Neutrophil (primary cell): Measurements from ENCODE around the gene NTRK2.

Experiments used
- H3K27ac ChIP-seq: fragments of 200-600 bp; sonication (generic); 2 replicates; pipeline ENCODE4 v1.5.1; 2016; ENCODE audit warnings: mild to moderate bottlenecking, moderate library complexity
- H3K27me3 ChIP-seq: fragments of 200-600 bp; sonication (generic); 2 replicates; pipeline ENCODE4 v1.6.0; 2016; ENCODE audit warnings: mild to moderate bottlenecking
- H3K36me3 ChIP-seq: fragments of 200-600 bp; sonication (generic); 2 replicates; pipeline ENCODE4 v1.5.1; 2017
- H3K4me1 ChIP-seq, 2 experiments: fragments of 200-600 bp in 1 of 2; sonication (generic) in 1 of 2; 1 replicate in 1 of 2; 2 replicates in 1 of 2; pipeline versions ENCODE4 v1.5.1 to v1.6.1; 2013 to 2016; ENCODE audit warnings: low read depth in 1 of 2, low read length in 1 of 2, mild to moderate bottlenecking in 1 of 2, moderate library complexity in 1 of 2; ENCODE audit not compliant: control insufficient read depth in 1 of 2, insufficient read depth in 1 of 2
- H3K4me3 ChIP-seq, 2 experiments: fragments of 200-600 bp in 1 of 2; sonication (generic) in 1 of 2; 1 replicate in 1 of 2; 2 replicates in 1 of 2; pipeline ENCODE4 v1.5.1; 2013 to 2016; ENCODE audit warnings: low read depth in 1 of 2, low read length in 1 of 2, mild to moderate bottlenecking in 1 of 2, moderate library complexity in 1 of 2
- H3K9me3 ChIP-seq: fragments of 200-600 bp; sonication (generic); 2 replicates; pipeline ENCODE4 v1.5.1; 2016
- CTCF ChIP-seq: fragments of 200-600 bp; sonication (generic); IDR thresholded peaks from 2 replicates; pipeline ENCODE4 v1.5.1; 2016; ENCODE audit warnings: antibody characterized with exemption

NTRK2 gene

GRCh38 chr9:84992381-84992780 lies 322.9 kb downstream of the NTRK2 start:
- Histone ChIP-seq H3K9me3 (no peaks in the 10 kb centered on the region), H3K4me3 (no peak overlapping the region), H3K36me3 (no peaks in the 10 kb centered on the region), H3K27ac (no peak overlapping the region), H3K4me1 (peaks cover 0 to 8% of the 10 kb centered on the region in 2 experiments), H3K27me3 (no peaks in the 10 kb centered on the region)
- no peak for TF ChIP-seq CTCF

DNA sequence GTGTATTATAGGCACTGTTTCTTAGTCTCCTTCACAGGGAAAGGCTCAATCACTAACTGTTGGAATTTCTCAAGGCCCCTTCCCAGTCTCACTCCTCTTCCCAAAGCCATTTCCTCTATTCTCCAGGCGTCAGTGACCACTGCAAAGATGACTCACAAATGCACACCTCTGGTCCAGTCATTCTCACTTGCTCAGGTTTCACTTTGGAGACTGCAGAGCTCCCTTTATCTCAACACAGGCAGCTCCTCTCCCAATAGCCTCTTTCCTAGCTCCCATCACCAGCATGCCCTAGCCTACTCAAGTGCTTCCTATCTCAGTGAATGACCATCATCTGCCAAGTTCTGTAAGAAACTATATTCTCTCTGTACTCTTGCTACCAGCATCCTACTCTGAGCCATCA lies 323.6 kb downstream of the NTRK2 start:
- H3K9me3 ChIP-seq = no peaks in the 10 kb centered on the region
- H3K36me3 ChIP-seq = no peaks in the 10 kb centered on the region
- H3K4me3 ChIP-seq = no peak overlapping the region
- peaks cover 0 to 8% of the 10 kb centered on the region in 2 experiments for H3K4me1 ChIP-seq
- no peak overlapping the region for H3K27ac ChIP-seq
- no peak for TF ChIP-seq CTCF
- H3K27me3 ChIP-seq = no peaks in the 10 kb centered on the region

DNA sequence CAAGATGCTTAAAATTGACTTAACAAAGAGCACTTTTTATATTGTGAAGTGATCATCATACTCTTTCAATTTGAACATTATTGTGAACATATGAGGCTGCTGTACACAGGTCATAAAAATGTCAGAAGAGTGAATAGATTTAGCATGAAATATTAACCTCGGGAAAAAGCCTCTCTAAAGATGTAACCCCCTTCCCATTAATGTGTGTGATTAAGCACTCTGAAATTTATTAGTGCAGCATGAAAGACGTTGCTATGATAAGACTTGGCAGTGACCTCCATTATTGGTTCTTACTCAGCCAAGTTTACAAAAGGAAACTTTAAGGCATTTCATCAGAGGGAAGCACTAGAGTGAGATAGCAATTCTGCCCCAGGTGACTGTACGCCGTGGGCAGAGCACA lies 326.5 kb downstream of the NTRK2 start:
- no peak for TF ChIP-seq CTCF
- Histone ChIP-seq H3K36me3 (no peaks in the 10 kb centered on the region), H3K9me3 (no peaks in the 10 kb centered on the region), H3K4me3 (no peak overlapping the region), H3K27me3 (no peaks in the 10 kb centered on the region), H3K4me1 (no peaks in the 10 kb centered on the region), H3K27ac (no peak overlapping the region)

DNA sequence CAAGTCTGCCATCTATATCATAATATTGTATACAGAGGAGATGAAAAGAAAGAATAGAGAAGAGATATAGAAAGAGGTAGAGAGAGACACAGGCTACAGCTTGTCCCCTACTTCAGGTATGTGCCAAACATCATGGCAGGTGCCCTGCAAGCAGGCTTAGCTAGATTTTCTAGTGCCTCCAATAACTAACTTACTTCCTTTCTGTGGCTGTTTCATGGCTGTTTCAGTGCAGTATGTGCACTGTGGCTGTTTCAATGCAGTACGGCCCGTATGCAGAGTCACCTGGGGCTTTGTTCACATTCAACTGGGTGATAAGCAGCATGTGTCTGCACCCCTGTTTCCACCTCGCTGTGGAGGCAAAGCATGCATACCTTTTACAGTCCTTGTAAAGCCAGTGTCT lies 327.2 kb downstream of the NTRK2 start:
- H3K27me3 ChIP-seq = no peaks in the 10 kb centered on the region
- no peak overlapping the region for H3K27ac ChIP-seq
- H3K9me3 ChIP-seq = no peaks in the 10 kb centered on the region
- H3K36me3 ChIP-seq = no peaks in the 10 kb centered on the region
- H3K4me1 ChIP-seq = no peaks in the 10 kb centered on the region
- TF ChIP-seq CTCF = no peak
- H3K4me3 ChIP-seq = no peak overlapping the region

- no peaks in the 10 kb centered on the region for H3K36me3 ChIP-seq
- H3K9me3 ChIP-seq = no peaks in the 10 kb centered on the region
- no peak for TF ChIP-seq CTCF
- no peak overlapping the region for H3K4me3 ChIP-seq
- H3K4me1 ChIP-seq = no peaks in the 10 kb centered on the region
- H3K27me3 ChIP-seq = no peaks in the 10 kb centered on the region
- no peak overlapping the region for H3K27ac ChIP-seq
Measured at GRCh38 chr9:84997472-84997871, 327.9 kb downstream of the NTRK2 start.

DNA sequence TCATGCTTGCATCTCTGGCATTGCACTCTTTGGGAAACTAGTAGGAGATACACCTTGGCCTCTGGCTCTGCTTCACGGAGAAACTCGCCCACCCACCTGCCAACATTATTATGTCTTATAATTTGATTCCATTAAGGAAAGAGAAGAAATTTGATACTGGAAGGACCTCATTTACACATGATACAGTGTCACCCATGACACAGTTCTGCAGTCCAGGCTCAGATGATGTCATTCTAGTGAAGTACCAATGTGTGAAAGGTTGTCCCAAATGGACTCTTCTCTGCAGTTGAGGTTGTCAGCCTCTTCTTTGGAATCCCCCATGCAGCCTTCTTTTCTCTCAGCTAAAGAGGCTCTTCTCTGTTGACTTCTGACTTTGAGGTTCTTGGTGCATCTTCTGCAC lies 329.1 kb downstream of the NTRK2 start:
- no peaks in the 10 kb centered on the region for H3K9me3 ChIP-seq
- no peaks in the 10 kb centered on the region for H3K36me3 ChIP-seq
- no peaks in the 10 kb centered on the region for H3K27me3 ChIP-seq
- H3K4me1 ChIP-seq = no peaks in the 10 kb centered on the region
- H3K4me3 ChIP-seq = no peak overlapping the region
- TF ChIP-seq CTCF = no peak
- H3K27ac ChIP-seq = no peak overlapping the region
